NCI-H345 treated with DMSO at 0.1 percent for 48 hours (cell line): ENCODE data around the gene AFDN.

Source experiments
- DNase-seq: peaks from one replicate; lab custom pipeline; 2025; ENCODE audit not compliant: unreplicated experiment; lab: John Stamatoyannopoulos, UW

Gene AFDN

GRCh38 chr6:167838207-167838748 lies 11.6 kb downstream of the AFDN start:
- DNase-seq, result no peak

GRCh38 chr6:167839343-167839742 lies 12.6 kb downstream of the AFDN start:
- DNase-seq, result no peak

DNA sequence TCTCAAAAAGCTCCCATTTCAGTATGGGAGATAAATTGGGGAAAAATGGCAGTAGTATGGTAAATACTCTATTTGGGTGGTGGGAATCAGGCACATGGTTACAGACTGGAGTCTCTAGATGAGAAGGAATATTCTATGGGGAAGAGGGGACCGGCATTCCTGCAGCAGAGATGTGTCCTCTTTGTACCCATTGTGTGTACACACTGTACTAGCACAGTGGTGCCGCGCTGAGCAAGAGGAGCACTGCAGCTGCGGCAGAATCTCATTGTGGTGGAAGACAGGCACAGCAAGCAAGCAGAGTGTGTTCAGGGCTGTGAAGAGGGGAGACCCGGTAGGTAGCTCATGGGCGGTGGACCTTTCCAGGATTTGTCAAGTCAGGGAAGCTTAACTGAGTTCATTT lies 13.0 kb downstream of the AFDN start:
- DNase-seq, result no peak

GRCh38 chr6:167840160-167840525 lies 13.4 kb downstream of the AFDN start:
- no peak for DNase-seq

DNA sequence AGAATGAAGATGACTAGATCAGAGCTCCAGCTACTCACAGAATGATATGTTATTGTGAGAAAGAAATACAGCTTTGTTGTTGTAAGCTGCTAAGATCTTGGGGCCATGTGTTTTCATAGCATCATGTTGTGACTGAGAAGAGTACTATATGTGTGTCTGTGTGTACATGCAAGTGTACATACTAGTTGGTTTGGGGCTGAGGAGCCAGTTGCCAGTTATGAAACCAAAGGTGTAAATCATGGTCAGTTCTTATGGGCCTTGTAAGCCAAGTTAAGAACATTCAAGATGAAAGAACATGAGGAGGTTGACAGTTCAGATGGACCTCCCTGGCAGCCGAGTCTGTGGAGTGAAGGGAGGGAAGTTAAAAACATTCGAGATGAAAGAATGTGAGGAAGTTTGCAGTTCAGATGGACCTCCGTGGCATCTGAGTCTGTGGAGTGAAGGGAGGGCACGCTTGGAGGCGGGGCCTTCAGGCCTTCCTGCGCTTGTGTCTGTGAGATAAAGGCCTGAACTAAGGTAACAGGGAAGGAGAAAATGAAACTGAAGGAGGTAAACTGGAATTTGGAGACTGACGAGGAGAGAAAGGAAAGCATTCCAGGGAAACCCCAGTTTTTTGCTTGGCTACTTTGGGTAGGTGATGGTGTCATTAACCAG lies 13.9 kb downstream of the AFDN start:
- no peak for DNase-seq

GRCh38 chr6:167841981-167842380 lies 15.3 kb downstream of the AFDN start:
- no peak for DNase-seq

- DNase-seq, result no peak
Observed at GRCh38 chr6:167842457-167842856, 15.7 kb downstream of the AFDN start.

DNA sequence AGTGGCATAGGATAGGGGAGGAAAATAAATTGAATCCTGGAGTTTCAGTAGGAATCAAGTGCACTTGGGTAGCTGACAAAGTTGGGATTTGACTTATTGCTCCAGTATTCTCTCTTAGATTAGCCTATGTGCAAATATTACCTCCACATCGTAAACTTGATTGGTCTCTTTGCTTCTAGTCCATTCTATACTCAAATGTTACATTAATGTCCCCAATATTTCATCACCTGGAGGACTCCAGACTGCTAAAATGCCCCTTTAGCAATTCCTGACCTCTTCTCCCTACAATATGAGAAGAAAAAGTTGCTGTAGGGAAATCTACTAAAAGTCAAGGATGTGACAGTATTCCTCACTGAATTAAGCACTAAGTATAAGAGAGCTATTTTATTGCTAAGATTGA lies 16.3 kb downstream of the AFDN start:
- DNase-seq, result no peak

- no peak for DNase-seq
Observed at GRCh38 chr6:167845856-167846255, 19.1 kb downstream of the AFDN start.

DNA sequence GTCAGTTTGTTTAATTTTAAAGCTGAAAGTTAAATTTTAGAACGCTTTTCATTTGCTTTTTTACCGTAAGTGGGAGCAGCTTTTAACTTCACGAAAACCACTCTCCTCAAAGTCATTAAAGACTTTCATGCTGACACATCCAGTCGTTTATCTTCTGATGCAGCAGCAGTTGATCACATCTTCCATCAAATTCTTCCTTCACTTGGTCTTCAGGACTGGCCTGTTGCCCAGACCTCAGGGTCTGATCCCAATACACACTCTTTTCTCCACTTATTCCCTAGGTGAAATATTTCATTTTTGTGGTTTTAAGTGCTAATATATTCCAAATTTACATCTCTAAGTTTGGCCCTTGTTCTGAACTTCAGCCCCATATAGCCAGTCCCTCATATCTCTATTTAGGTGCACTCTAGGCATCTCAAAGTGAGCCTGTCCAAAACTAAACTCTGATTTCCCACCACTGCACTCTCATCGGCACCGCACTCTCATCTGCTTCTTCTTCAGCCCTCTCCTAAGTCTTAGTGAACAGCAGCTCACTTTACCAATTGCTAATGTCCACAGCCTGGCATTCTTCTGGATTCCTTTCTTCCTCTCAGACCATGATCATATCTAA lies 20.4 kb downstream of the AFDN start:
- no peak for DNase-seq

GRCh38 chr6:167847936-167848335 lies 21.2 kb downstream of the AFDN start:
- no peak for DNase-seq

DNA sequence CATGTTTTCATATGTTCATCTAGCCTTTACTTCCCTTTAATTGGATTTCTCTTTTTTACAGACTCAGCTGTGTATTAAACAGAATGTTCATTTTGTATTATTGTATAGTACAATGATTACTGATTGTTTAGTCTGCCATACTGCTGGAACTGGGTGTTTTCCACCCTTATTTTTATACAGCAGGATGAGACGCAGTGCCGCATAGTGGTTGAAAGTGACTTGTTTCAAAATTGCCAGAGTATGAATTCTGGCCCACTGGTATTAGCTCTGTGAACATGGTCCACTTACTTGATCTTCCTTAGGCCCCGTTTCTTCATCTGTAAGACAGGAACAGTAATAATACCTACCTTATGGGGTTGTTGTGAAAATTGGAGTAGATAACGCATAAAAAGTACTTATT lies 22.1 kb downstream of the AFDN start:
- no peak for DNase-seq

DNA sequence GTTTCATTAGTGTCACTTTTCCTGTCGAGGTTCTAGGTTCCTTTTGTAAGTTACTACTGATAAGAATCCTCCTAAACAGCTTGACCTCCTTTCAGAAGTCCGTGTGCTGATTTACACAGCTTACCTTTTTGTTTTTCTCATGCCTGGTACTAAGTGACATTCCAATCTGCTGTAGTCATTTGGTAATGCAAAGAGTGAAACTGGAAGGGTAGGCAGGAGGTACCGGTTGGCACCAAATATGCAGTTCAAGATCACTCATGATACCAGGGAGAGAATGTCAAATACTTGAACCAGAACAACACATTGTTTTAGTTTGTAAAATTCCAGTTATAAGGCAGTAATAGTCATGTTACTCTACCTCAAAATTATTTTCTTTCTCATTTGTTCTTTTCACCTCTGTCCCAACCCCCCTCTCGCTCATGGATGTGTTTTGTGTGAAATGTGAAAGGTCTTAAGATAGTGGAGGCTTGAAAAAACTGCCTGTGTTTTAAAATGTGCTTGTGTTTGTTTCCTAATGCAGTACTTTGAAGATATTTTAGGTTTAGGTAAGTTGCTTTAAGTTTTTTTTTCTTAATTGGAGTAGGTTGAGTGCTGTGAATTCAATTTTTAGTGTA lies 23.2 kb downstream of the AFDN start:
- DNase-seq, result no peak

DNA sequence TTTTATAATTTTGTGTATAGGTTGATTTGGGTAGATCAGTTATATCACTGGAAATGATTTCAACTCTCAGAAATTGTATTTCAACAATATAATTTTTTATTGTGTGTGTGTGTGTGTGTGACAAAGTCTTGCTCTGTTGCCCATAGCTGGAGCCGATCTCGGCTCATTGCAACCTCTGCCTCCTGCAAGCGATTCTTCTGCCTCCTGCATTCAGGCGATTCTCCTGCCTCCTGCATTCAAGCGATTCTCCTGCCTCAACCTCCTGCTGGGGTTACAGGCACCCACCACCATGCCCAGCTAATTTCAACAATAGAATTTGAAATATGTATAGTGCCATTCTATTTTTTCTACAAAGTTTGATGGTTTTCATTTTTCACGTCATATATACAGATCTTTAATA lies 24.1 kb downstream of the AFDN start:
- no peak for DNase-seq

DNA sequence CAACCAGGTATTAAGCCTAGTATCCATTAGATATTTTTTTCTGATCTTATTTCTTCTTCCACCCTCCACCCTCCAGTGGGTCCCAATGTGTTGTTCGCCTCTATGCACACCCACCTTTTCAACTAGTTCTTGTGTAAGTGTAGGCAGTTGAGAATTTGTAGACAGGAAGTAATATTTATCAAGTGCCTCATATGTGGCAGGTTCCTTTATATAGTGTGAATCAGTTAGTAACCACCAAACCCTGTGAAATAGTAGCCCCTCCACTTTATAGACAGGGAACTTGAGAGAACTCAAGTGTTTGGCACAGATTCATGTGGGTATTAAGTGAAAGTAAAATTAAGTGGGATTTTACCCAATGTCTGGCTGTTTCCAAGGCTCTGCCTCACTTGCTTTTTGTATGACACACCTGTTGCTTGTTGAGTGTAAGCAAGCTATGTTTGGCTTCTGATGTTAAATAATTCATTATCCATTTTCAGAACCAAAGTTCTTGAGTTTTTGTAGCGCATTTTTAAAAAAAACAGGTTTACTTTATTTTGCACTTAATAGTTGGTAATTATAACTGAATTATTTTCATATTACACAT lies 24.8 kb downstream of the AFDN start:
- DNase-seq, result no peak

GRCh38 chr6:167855825-167856425 lies 29.2 kb downstream of the AFDN start:
- no peak for DNase-seq

DNA sequence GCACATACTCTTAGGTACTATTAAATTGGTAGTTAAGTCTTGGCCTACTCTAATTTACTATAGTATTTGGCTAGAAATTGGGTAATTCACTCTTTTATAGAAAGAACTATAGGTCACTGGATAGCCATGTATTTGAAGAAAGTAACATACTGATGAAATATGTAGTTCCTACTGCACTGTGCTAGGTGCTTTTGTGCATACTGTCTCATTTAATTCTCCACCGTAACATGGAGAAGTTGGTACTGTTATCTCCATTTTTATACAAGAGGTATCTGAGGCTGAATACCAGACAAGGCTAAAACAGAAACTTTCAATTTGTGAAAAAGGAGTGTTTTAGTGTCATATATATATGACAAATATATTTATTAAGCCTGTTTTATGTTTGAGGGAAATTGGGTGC lies 29.8 kb downstream of the AFDN start:
- no peak for DNase-seq

DNA sequence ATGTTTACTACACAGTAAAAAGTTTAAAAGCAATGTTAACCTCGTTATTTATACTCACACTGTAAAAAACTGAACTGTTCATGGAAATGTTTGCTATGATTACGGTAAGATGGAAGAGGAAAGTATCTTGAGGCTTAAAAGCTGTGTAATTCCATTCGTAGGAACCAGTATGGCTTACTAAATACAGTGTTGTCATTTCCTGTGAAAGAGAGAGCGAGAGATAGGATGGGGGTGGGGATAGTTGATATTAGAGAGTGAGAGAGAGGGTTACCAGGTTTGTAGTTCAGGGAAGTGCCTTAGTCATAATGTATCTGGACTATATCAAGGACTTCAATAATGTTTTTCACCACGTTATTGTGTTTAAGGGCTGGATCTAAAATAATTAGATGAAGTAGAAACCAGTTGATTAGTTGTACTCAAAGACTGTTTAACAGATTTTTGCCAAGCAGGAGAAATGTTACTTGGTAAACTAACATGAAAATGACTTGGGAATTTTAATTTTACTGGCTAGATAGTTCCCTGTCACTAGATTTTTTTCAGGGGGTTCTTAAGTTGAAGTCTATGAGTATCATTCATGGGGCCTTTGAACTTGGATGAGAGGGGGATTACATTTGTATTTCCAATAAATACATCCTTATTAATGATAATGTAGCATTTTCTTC lies 30.4 kb downstream of the AFDN start:
- no peak for DNase-seq

DNA sequence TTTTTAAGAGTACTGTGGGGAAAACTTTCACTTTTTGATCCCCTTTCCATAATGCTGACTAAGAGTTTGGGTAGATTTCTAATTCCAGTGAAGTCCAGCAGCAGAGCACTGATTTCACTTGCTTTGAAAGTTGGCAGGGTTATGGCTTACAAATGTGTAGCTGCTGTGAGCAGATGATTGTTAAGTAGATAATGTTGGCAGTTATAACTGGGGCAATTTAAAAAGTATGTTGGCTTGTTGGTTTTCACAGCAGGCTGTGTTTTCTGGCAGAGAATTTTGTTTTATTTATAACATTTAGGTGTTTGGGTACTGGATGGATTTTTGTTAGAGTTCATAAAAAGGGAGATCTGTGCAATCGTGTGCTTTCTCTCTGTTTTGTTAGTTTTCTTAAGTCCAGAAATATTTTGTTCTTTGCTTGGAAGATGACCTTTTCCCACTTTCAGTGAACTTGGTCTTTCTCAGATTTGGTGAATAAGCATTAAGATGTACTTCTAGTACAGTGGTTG lies 31.4 kb downstream of the AFDN start:
- DNase-seq, result no peak

GRCh38 chr6:167858842-167859664 lies 32.3 kb downstream of the AFDN start:
- no peak for DNase-seq
